ENCODE results near the gene VTI1A. TPM values are rescaled to one million over a fixed set of nuclear protein-coding genes. Genes with fewer than 3 reads are reported as not detected.

Gene VTI1A
- total and polyA plus RNA-seq, 2 of the 13 experiments (the other 11 are each of a cell fraction or from before 2014, with no cell fraction given) = 11.7 to 32.7 TPM

- TF ChIP-seq NR2F1 (CRISPR knock-in tag; IDR thresholded peaks at IDR 0.05) (no peak), PAX8 (CRISPR knock-in tag; IDR thresholded peaks at IDR 0.05; ENCODE audit: borderline replicate concordance) (no peak), STAT6 (CRISPR knock-in tag; IDR thresholded peaks at IDR 0.05; ENCODE audit: borderline replicate concordance) (peak; percentile 88; the same call in 1 of the 2 replicates), FOSL2 (CRISPR knock-in tag; IDR thresholded peaks at IDR 0.05) (peak; percentile 78), YEATS2 (CRISPR knock-in tag; IDR thresholded peaks at IDR 0.05; ENCODE audit: borderline replicate concordance) (peak; percentile 15; the same call in 1 of the 2 replicates), ERF (CRISPR knock-in tag; IDR thresholded peaks at IDR 0.05) (peak; percentile 54), KLF13 (CRISPR knock-in tag; IDR thresholded peaks at IDR 0.05) (no peak), CSRNP1 (CRISPR knock-in tag; IDR thresholded peaks at IDR 0.05) (peak; percentile 44; the same call in 1 of the 2 replicates), ZFYVE20 (CRISPR knock-in tag; IDR thresholded peaks at IDR 0.05; ENCODE audit: borderline replicate concordance, low read depth) (no peak), ZBTB38 (CRISPR knock-in tag; IDR thresholded peaks at IDR 0.05) (peak; percentile 52; the same call in 1 of the 2 replicates), ZNF557 (CRISPR knock-in tag; IDR thresholded peaks at IDR 0.05) (no peak), ZNF570 (CRISPR knock-in tag; IDR thresholded peaks at IDR 0.05; ENCODE audit: borderline replicate concordance) (no peak), SMC3 (IDR thresholded peaks at IDR 0.05; ENCODE audit: low read length) (0 out of 2 replicates have a peak, but pooled peaks have one; percentile 6), CTCF (CRISPR knock-in tag; IDR thresholded peaks at IDR 0.05) (no peak), NR1H2 (CRISPR knock-in tag; IDR thresholded peaks at IDR 0.05; ENCODE audit: borderline replicate concordance, low read depth) (no peak), ZSCAN21 (CRISPR knock-in tag; IDR thresholded peaks at IDR 0.05; ENCODE audit: borderline replicate concordance) (peak; percentile 60; the same call in 1 of the 2 replicates), THAP8 (CRISPR knock-in tag; IDR thresholded peaks at IDR 0.05; ENCODE audit: borderline replicate concordance) (no peak), ZBTB1 (CRISPR knock-in tag; IDR thresholded peaks at IDR 0.05; ENCODE audit: borderline replicate concordance) (no peak), NCOA2 (CRISPR knock-in tag; IDR thresholded peaks at IDR 0.05) (peak; percentile 92), ZBTB21 (CRISPR knock-in tag; IDR thresholded peaks at IDR 0.05) (no peak), LBX2 (CRISPR knock-in tag; IDR thresholded peaks at IDR 0.05; ENCODE audit: borderline replicate concordance) (no peak), ZNF121 (CRISPR knock-in tag; IDR thresholded peaks at IDR 0.05) (no peak), EHMT2 (IDR thresholded peaks at IDR 0.05; ENCODE audit: borderline replicate concordance, low read depth, low read length) (0 out of 2 replicates have a peak, but pooled peaks have one; percentile 42), ZNF724P (CRISPR knock-in tag; IDR thresholded peaks at IDR 0.05; ENCODE audit: borderline replicate concordance) (no peak)
These were observed 231.6 kb downstream of the VTI1A start (continued) for GRCh38 chr10:112678581-112678980.

Measured in HepG2 (cell line).